ENCODE data around the gene WEE1. TPM values are rescaled to one million over a fixed set of nuclear protein-coding genes. Genes with fewer than 3 reads are reported as not detected.
A peak's percentile ranks its signal among the peaks of the same experiment; 100 is the strongest.

The WEE1 gene
- total RNA-seq, 1 donor, result 32.2 TPM

DNA sequence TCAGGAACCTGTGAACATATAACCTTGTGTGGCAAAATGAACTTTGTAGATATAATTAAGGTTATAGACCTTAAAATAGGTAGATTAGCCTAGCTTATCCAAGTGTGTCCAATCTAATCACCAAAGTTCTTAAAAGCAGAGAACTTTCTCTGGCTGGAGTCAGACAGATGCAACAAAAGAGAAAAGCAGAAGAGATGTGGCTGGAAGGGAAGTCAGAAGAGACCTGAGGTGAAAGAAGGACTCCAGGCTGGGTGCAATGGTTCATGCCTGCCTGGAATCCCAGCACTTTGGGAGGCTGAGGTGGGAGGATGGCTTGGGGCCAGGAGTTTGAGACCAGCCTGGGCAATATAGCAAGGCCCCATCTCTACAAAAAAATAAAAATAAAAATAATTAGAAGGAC is 51.0 kb downstream of the WEE1 start:
- no peak for DNase-seq (ENCODE audit: insufficient read length, low spot score, missing footprints)
- Histone ChIP-seq H3K4me2 (ENCODE audit: insufficient read depth, low read length) (no peak overlapping the region), H3K36me3 (ENCODE audit: insufficient read depth, low read length) (no peaks in the 10 kb centered on the region), H3K27me3 (ENCODE audit: insufficient read depth, low read length) (no peaks in the 10 kb centered on the region), H3K4me1 (ENCODE audit: insufficient read depth, low read length) (no peaks in the 10 kb centered on the region), H3K27ac (ENCODE audit: low read depth, low read length) (no peak overlapping the region), H4K20me1 (ENCODE audit: insufficient read depth, low read length) (no peaks in the 10 kb centered on the region), H3K4me3 (ENCODE audit: insufficient read depth, low read length) (no peak overlapping the region), H3K79me2 (ENCODE audit: insufficient read depth, low read length) (no peaks in the 10 kb centered on the region), H3K9me3 (ENCODE audit: low read depth, low read length) (no peaks in the 10 kb centered on the region), H2AFZ (ENCODE audit: low read length) (no peak overlapping the region)
- TF ChIP-seq, protein P1, sequence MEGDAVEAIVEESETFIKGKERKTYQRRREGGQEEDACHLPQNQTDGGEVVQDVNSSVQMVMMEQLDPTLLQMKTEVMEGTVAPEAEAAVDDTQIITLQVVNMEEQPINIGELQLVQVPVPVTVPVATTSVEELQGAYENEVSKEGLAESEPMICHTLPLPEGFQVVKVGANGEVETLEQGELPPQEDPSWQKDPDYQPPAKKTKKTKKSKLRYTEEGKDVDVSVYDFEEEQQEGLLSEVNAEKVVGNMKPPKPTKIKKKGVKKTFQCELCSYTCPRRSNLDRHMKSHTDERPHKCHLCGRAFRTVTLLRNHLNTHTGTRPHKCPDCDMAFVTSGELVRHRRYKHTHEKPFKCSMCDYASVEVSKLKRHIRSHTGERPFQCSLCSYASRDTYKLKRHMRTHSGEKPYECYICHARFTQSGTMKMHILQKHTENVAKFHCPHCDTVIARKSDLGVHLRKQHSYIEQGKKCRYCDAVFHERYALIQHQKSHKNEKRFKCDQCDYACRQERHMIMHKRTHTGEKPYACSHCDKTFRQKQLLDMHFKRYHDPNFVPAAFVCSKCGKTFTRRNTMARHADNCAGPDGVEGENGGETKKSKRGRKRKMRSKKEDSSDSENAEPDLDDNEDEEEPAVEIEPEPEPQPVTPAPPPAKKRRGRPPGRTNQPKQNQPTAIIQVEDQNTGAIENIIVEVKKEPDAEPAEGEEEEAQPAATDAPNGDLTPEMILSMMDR (IDR thresholded peaks at IDR 0.05; ENCODE audit: extremely low read depth, low read depth, low read length), result no peak

DNA sequence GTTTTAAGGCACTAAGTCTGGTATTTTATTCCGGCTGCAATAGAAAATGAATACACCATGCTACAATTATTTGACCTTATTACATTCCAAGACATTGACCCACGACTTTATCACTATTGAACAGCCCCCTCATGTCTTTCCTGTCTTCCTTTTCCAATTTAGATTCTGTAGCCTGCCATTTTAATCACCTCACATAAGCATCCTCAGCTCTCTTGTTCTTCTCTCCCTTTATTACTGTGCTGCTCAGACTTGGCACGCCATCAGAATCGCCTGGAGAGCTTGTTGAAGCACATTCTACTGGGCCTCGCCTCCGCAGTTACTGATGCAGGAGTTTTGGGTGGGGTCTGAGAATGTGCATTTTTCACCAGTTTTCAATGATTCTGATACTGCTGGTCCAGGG is 51.7 kb downstream of the WEE1 start:
- TF ChIP-seq, protein P1 (IDR thresholded peaks at IDR 0.05; ENCODE audit: extremely low read depth, low read depth, low read length), result no peak
- no peaks in the 10 kb centered on the region for H3K27me3 ChIP-seq (ENCODE audit: insufficient read depth, low read length)

DNA sequence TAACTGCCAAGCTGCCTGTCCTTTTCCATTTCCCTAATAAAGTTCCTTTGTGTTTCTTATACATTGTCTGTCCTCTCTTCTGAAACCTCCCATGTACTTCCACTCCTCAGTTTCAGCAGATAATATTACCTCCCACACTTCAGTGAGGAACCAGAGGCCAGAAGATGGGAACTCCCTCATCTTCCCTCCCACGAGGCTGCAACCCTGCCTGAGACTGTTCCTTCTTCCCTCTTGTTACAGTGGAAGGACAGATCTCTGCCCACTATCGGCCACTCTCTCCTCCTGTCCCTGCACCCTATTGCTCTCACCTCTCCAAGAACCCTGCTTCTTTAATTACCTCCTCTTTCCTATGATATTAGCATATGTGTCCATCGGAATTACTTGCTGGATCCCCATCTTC is 52.3 kb downstream of the WEE1 start:
- no peaks in the 10 kb centered on the region for H3K9me3 ChIP-seq (ENCODE audit: low read depth, low read length)
- no peak overlapping the region for H3K27ac ChIP-seq (ENCODE audit: low read depth, low read length)
- no peaks in the 10 kb centered on the region for H3K36me3 ChIP-seq (ENCODE audit: insufficient read depth, low read length)
- TF ChIP-seq, protein P1 (IDR thresholded peaks at IDR 0.05; ENCODE audit: extremely low read depth, low read depth, low read length), result no peak
- no peaks in the 10 kb centered on the region for H4K20me1 ChIP-seq (ENCODE audit: insufficient read depth, low read length)
- H2AFZ ChIP-seq (ENCODE audit: low read length), result no peak overlapping the region
- no peak overlapping the region for H3K4me3 ChIP-seq (ENCODE audit: insufficient read depth, low read length)
- no peak for DNase-seq (ENCODE audit: insufficient read length, low spot score, missing footprints)
- no peaks in the 10 kb centered on the region for H3K27me3 ChIP-seq (ENCODE audit: insufficient read depth, low read length)
- H3K4me2 ChIP-seq (ENCODE audit: insufficient read depth, low read length), result no peak overlapping the region
- no peaks in the 10 kb centered on the region for H3K4me1 ChIP-seq (ENCODE audit: insufficient read depth, low read length)
- no peaks in the 10 kb centered on the region for H3K79me2 ChIP-seq (ENCODE audit: insufficient read depth, low read length)

More for the DNA sequence above, 51.7 kb downstream of the WEE1 start:
- Histone ChIP-seq H3K4me1 (ENCODE audit: insufficient read depth, low read length) (no peaks in the 10 kb centered on the region), H4K20me1 (ENCODE audit: insufficient read depth, low read length) (no peaks in the 10 kb centered on the region), H3K4me3 (ENCODE audit: insufficient read depth, low read length) (no peak overlapping the region), H3K27ac (ENCODE audit: low read depth, low read length) (no peak overlapping the region), H2AFZ (ENCODE audit: low read length) (no peak overlapping the region), H3K79me2 (ENCODE audit: insufficient read depth, low read length) (no peaks in the 10 kb centered on the region), H3K36me3 (ENCODE audit: insufficient read depth, low read length) (no peaks in the 10 kb centered on the region), H3K9me3 (ENCODE audit: low read depth, low read length) (no peaks in the 10 kb centered on the region), H3K4me2 (ENCODE audit: insufficient read depth, low read length) (no peak overlapping the region)
- no peak for DNase-seq (ENCODE audit: insufficient read length, low spot score, missing footprints)

GRCh38 chr11:9626496-9627394 is 53.3 kb downstream of the WEE1 start:
- TF ChIP-seq, protein P1 (IDR thresholded peaks at IDR 0.05; ENCODE audit: extremely low read depth, low read depth, low read length), result no peak
- Histone ChIP-seq H3K4me2 (ENCODE audit: insufficient read depth, low read length) (peak overlapping the region; percentile 2), H4K20me1 (ENCODE audit: insufficient read depth, low read length) (no peaks in the 10 kb centered on the region), H2AFZ (ENCODE audit: low read length) (peak overlapping the region; percentile 73), H3K27me3 (ENCODE audit: insufficient read depth, low read length) (no peaks in the 10 kb centered on the region), H3K4me3 (ENCODE audit: insufficient read depth, low read length) (no peak overlapping the region), H3K36me3 (ENCODE audit: insufficient read depth, low read length) (no peaks in the 10 kb centered on the region), H3K9me3 (ENCODE audit: low read depth, low read length) (no peaks in the 10 kb centered on the region), H3K27ac (ENCODE audit: low read depth, low read length) (no peak overlapping the region), H3K4me1 (ENCODE audit: insufficient read depth, low read length) (no peaks in the 10 kb centered on the region), H3K79me2 (ENCODE audit: insufficient read depth, low read length) (no peaks in the 10 kb centered on the region)
- DNase-seq (ENCODE audit: insufficient read length, low spot score, missing footprints), result no peak

Data from osteoblast (primary cell).